Hepatocyte (in vitro differentiated cells): Measurements from ENCODE around the gene TEN1. TPM values are rescaled to one million over a fixed set of nuclear protein-coding genes. Genes with fewer than 3 reads are reported as not detected.

Source experiments
- DNase-seq: peaks from one replicate; pipeline ENCODE4 v3.0.0-alpha.2; 2016; ENCODE audit warnings: low spot score
- H2AFZ ChIP-seq: fragments of 200-600 bp; sonication (generic); 2 replicates; pipeline ENCODE4 v1.6.0; 2016; ENCODE audit warnings: antibody characterized with exemption, mild to moderate bottlenecking
- H3K27ac ChIP-seq: fragments of 200-600 bp; sonication (generic); 2 replicates; pipeline ENCODE4 v1.5.1; 2016; ENCODE audit warnings: mild to moderate bottlenecking
- H3K27me3 ChIP-seq: fragments of 200-600 bp; sonication (generic); 2 replicates; pipeline ENCODE4 v1.6.1; 2016
- H3K36me3 ChIP-seq: fragments of 200-600 bp; sonication (generic); replicated peaks from 2 replicates; pipeline ENCODE4 v1.5.1; 2016; ENCODE audit warnings: low read depth; ENCODE audit not compliant: insufficient read depth
- H3K4me1 ChIP-seq: fragments of 200-600 bp; sonication (generic); 2 replicates; pipeline ENCODE4 v1.5.1; 2016; ENCODE audit warnings: mild to moderate bottlenecking, moderate library complexity; ENCODE audit not compliant: insufficient read depth
- H3K4me2 ChIP-seq: fragments of 200-600 bp; sonication (generic); 2 replicates; pipeline ENCODE4 v1.6.0; 2016
- H3K4me3 ChIP-seq: fragments of 200-600 bp; sonication (generic); 2 replicates; pipeline ENCODE4 v1.5.1; 2016; ENCODE audit warnings: mild to moderate bottlenecking
- H3K79me2 ChIP-seq: fragments of 200-600 bp; sonication (generic); 2 replicates; pipeline ENCODE4 v1.6.0; 2017; ENCODE audit warnings: mild to moderate bottlenecking
- H3K9me2 ChIP-seq: fragments of 200-600 bp; sonication (generic); replicated peaks from 2 replicates; pipeline ENCODE4 v1.6.0; 2017; ENCODE audit warnings: mild to moderate bottlenecking; ENCODE audit not compliant: insufficient read depth
- H3K9me3 ChIP-seq: fragments of 200-600 bp; sonication (generic); 2 replicates; pipeline ENCODE4 v1.5.1; 2016; ENCODE audit warnings: low read depth, mild to moderate bottlenecking
- H4K20me1 ChIP-seq: fragments of 200-600 bp; sonication (generic); 2 replicates; pipeline ENCODE4 v1.6.0; 2016; ENCODE audit warnings: mild to moderate bottlenecking; ENCODE audit not compliant: insufficient read depth, poor library complexity, severe bottlenecking
- CTCF ChIP-seq: fragments of 200-600 bp; sonication (generic); IDR thresholded peaks from 2 replicates; pipeline ENCODE4 v1.5.1; 2016; ENCODE audit warnings: antibody characterized with exemption, mild to moderate bottlenecking; ENCODE audit not compliant: poor library complexity
- EZH2 ChIP-seq: fragments of 200-600 bp; sonication (generic); IDR thresholded peaks from 2 replicates; pipeline ENCODE4 v1.6.1; 2016; ENCODE audit warnings: antibody characterized with exemption, mild to moderate bottlenecking, borderline replicate concordance
- EZH2phosphoT487 ChIP-seq: fragments of 200-600 bp; sonication (generic); IDR thresholded peaks from one replicate; pipeline ENCODE4 v1.6.1; 2018; ENCODE audit warnings: antibody characterized with exemption, mild to moderate bottlenecking, low read depth, moderate library complexity; ENCODE audit not compliant: unreplicated experiment, severe bottlenecking
- WGBS: methylation state at CpG from one replicate; pipeline ENCODE4 v1.1.6; 2016; ENCODE audit warnings: low lambda C conversion rate; ENCODE audit errors: missing lambda C conversion rate; 5-methylcytosine and 5-hydroxymethylcytosine counted together
- polyA plus RNA-seq: library from polyadenylated mRNA; unstranded; fragments of >200 nt; fragmentation: Nextera tagmentation; extraction: Ambion mirVana; gene quantifications from 2 replicates; pipeline ENCODE4 v1.2.1, GENCODE V29; 2016
- total RNA-seq: library from RNA; depleted of rRNA; stranded (reverse); fragments of >200 nt; gene quantifications from 2 replicates; pipeline ENCODE4 v1.2.3, GENCODE V29; 2014

The TEN1 gene
- total and polyA plus RNA-seq, 2 experiments from 2014 or later = 13.3 to 29.9 TPM

DNA sequence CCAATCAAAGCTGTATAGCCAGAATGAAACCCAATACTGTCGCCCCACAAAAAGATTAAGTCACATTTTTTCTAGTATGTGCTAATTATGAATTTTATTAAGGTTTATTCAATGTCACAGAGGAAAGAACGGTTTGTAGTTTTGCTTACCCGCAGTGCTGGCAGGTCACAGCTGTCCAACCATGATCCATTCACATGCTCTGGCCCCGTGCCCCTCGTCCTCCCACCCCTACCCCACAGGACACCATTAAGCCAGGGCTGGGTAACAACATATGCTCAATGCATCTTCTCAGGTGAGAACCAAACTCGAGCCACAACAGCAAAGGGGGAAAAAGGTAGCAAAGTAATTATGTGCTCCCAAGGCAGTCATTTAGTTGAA is 37.6 kb upstream of the TEN1 start:
- WGBS = 70% methylated on average over 6 of the region's 6 CpGs
- TF ChIP-seq EZH2 = no peak
- TF ChIP-seq EZH2phosphoT487 = no peak
- TF ChIP-seq CTCF = no peak
- Histone ChIP-seq H3K9me2 (no peaks in the 10 kb centered on the region), H3K27me3 (no peaks in the 10 kb centered on the region), H3K36me3 (peaks cover 2% of the 10 kb centered on the region), H3K9me3 (no peaks in the 10 kb centered on the region), H4K20me1 (no peaks in the 10 kb centered on the region), H3K27ac (no peak overlapping the region), H3K79me2 (no peaks in the 10 kb centered on the region), H3K4me1 (no peaks in the 10 kb centered on the region), H3K4me2 (peak overlapping the region; percentile 75), H2AFZ (no peak overlapping the region), H3K4me3 (no peak overlapping the region)
- no peak for DNase-seq

GRCh38 chr17:75942473-75942872 is 36.6 kb upstream of the TEN1 start:
- H3K9me3 ChIP-seq = no peaks in the 10 kb centered on the region
- H3K9me2 ChIP-seq = no peaks in the 10 kb centered on the region
- no peaks in the 10 kb centered on the region for H3K79me2 ChIP-seq
- H4K20me1 ChIP-seq = no peaks in the 10 kb centered on the region
- DNase-seq = no peak
- H3K36me3 ChIP-seq = peaks cover 5% of the 10 kb centered on the region
- no peak for TF ChIP-seq CTCF
- no peak for TF ChIP-seq EZH2
- no peak overlapping the region for H2AFZ ChIP-seq
- no peak overlapping the region for H3K4me3 ChIP-seq
- no peaks in the 10 kb centered on the region for H3K4me1 ChIP-seq
- H3K27ac ChIP-seq = no peak overlapping the region
- H3K4me2 ChIP-seq = no peak overlapping the region
- 95% methylated on average over 4 of the region's 4 CpGs for WGBS
- no peaks in the 10 kb centered on the region for H3K27me3 ChIP-seq

- peaks cover 5% of the 10 kb centered on the region for H3K36me3 ChIP-seq
- no peaks in the 10 kb centered on the region for H4K20me1 ChIP-seq
- no peak for DNase-seq
- 64% methylated on average over 1 of the region's 1 CpG for WGBS
- no peaks in the 10 kb centered on the region for H3K9me2 ChIP-seq
- H3K9me3 ChIP-seq = no peaks in the 10 kb centered on the region
- H3K79me2 ChIP-seq = no peaks in the 10 kb centered on the region
- H2AFZ ChIP-seq = no peak overlapping the region
- no peak for TF ChIP-seq CTCF
- no peak for TF ChIP-seq EZH2phosphoT487
- TF ChIP-seq EZH2 = no peak
- no peak overlapping the region for H3K4me3 ChIP-seq
- H3K4me2 ChIP-seq = no peak overlapping the region
- no peaks in the 10 kb centered on the region for H3K4me1 ChIP-seq
- H3K27me3 ChIP-seq = no peaks in the 10 kb centered on the region
- H3K27ac ChIP-seq = no peak overlapping the region
Observed at GRCh38 chr17:75943491-75943890, 35.5 kb upstream of the TEN1 start.

GRCh38 chr17:75945211-75945610 is 33.8 kb upstream of the TEN1 start:
- Histone ChIP-seq H3K4me1 (no peaks in the 10 kb centered on the region), H3K4me3 (no peak overlapping the region), H2AFZ (no peak overlapping the region), H3K9me3 (no peaks in the 10 kb centered on the region), H3K27me3 (no peaks in the 10 kb centered on the region), H3K79me2 (no peaks in the 10 kb centered on the region), H3K27ac (no peak overlapping the region), H3K36me3 (peaks cover 5% of the 10 kb centered on the region), H4K20me1 (no peaks in the 10 kb centered on the region), H3K4me2 (no peak overlapping the region), H3K9me2 (no peaks in the 10 kb centered on the region)
- no peak for TF ChIP-seq EZH2
- TF ChIP-seq EZH2phosphoT487 = no peak
- no peak for TF ChIP-seq CTCF
- WGBS = 71% methylated on average over 2 of the region's 2 CpGs
- no peak for DNase-seq
